Lung (tissue), 12 donors: Measurements from ENCODE around the gene OGA. TPM values are rescaled to one million over a fixed set of nuclear protein-coding genes. Genes with fewer than 3 reads are reported as not detected.

Experiments
- ATAC-seq: fragments of 200-7000 bp; cut with Tn5 transposase; one replicate; pipeline ENCODE4 v1.9.1; 2020; ENCODE audit warnings: moderate number of reproducible peaks; ENCODE audit not compliant: insufficient read depth, low FRiP score
- DNase-seq, 3 donors: peaks; one replicate each; pipeline ENCODE4 v3.0.0-alpha.2; 2013 to 2017
- H3K27ac ChIP-seq, 2 donors: one replicate each; pipeline ENCODE4 v1.5.1; 2013; ENCODE audit warnings: mild to moderate bottlenecking in 2 of 2, moderate library complexity in 2 of 2, control low read depth in 1 of 2, inconsistent platforms in 1 of 2, low read depth in 1 of 2, low read length in 1 of 2
- H3K27me3 ChIP-seq, 3 donors: one replicate each; pipeline ENCODE4 v1.5.1; 2013; ENCODE audit warnings: low read length in 2 of 3; ENCODE audit not compliant: control insufficient read depth in 3 of 3, insufficient read depth in 3 of 3
- H3K36me3 ChIP-seq, 4 donors: one replicate each; pipeline ENCODE4 v1.5.1; 2013; ENCODE audit warnings: low read length in 4 of 4, mild to moderate bottlenecking in 1 of 4, moderate library complexity in 1 of 4; ENCODE audit not compliant: control insufficient read depth in 4 of 4, insufficient read depth in 4 of 4
- H3K4me1 ChIP-seq, 5 donors: one replicate each; pipeline ENCODE4 v1.5.1; 2013; ENCODE audit warnings: low read length in 5 of 5, mild to moderate bottlenecking in 2 of 5, moderate library complexity in 1 of 5; ENCODE audit not compliant: control insufficient read depth in 5 of 5, insufficient read depth in 5 of 5
- H3K4me3 ChIP-seq: one replicate; pipeline ENCODE4 v1.5.1; 2013; ENCODE audit warnings: mild to moderate bottlenecking, control low read depth, moderate library complexity
- H3K9ac ChIP-seq, 2 donors: one replicate each; pipeline ENCODE4 v1.5.1; 2013; ENCODE audit warnings: low read length in 2 of 2, control low read depth in 1 of 2; ENCODE audit not compliant: insufficient read depth in 1 of 2
- H3K9me3 ChIP-seq, 4 donors: one replicate each; pipeline ENCODE4 v1.5.1; 2013; ENCODE audit warnings: low read length in 3 of 4, mild to moderate bottlenecking in 1 of 4, moderate library complexity in 1 of 4; ENCODE audit not compliant: control insufficient read depth in 4 of 4, insufficient read depth in 3 of 4
- WGBS, 2 donors: extraction: QIAGEN DNeasy Blood & Tissue Kit; methylation state at CpG; one replicate each; pipeline ENCODE4 v1.1.7; 2013; 5-methylcytosine and 5-hydroxymethylcytosine counted together
- polyA plus RNA-seq, 2 donors: library from polyadenylated mRNA; stranded (reverse); fragments of 200-250 nt; gene quantifications; one replicate each; pipeline ENCODE4 v1.2.1, GENCODE V29; 2013
- total RNA-seq, 2 donors: library from RNA; depleted of rRNA in 1 of 2; stranded (reverse); fragments of >200 nt in 1 of 2; gene quantifications; one replicate each; pipeline ENCODE4 v1.2.1, GENCODE V29; 2014 to 2021
- TF ChIP-seq, protein P1 (sequence below): IDR thresholded peaks from 2 replicates; pipeline ENCODE4 v1.5.1; 2012; ENCODE audit warnings: mild to moderate bottlenecking; ENCODE audit errors: control extremely low read depth, extremely low read depth
- donor health status: control.
- donor health status: control.
- donor health status: Bipolar disorder and iron deficiency.
- donor health status: healthy.
- donor health status: DM: yes; HTN: yes; CAD: no.

Gene OGA
- total and polyA plus RNA-seq, 4 donors, result 45.7 to 362 (median 69.7) TPM

DNA sequence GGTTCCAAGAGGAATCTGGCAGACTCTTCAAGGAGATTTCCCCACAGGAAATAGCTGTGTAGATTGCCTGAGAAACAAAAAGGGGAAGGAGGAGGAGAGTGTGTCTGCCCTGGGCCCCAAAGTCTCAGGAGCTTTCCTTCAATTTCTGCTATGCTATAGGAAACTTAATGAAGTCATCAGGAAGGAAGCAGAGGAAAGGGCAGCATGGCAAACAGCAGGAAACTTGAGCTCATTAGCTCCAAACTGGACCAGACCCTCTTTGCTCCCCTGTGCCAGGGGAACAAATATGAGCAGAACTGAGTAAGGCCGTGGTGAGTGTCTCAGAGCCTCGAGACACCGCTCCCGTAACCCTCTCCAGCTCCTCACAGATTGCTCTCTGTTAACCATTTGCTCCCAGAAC is 30.2 kb upstream of the OGA start:
- H3K27me3 ChIP-seq, result no peaks in the 10 kb centered on the region
- H3K9ac ChIP-seq, result no peak overlapping the region
- no peak overlapping the region for H3K4me3 ChIP-seq
- 18 to 33% methylated on average over 4 of the region's 4 CpGs for WGBS, 2 donors
- peaks cover 0 to 2% (median 0%) of the 10 kb centered on the region in 4 donors for H3K9me3 ChIP-seq
- H3K36me3 ChIP-seq, result peaks cover 0 to 15% (median 2%) of the 10 kb centered on the region in 4 donors
- ATAC-seq, result peak; percentile 6
- H3K27ac ChIP-seq, result peak overlapping the region in 1 of 2 donors; percentile 75
- DNase-seq, result peak in 1 of 3 donors; percentile 20
- TF ChIP-seq, protein P1, sequence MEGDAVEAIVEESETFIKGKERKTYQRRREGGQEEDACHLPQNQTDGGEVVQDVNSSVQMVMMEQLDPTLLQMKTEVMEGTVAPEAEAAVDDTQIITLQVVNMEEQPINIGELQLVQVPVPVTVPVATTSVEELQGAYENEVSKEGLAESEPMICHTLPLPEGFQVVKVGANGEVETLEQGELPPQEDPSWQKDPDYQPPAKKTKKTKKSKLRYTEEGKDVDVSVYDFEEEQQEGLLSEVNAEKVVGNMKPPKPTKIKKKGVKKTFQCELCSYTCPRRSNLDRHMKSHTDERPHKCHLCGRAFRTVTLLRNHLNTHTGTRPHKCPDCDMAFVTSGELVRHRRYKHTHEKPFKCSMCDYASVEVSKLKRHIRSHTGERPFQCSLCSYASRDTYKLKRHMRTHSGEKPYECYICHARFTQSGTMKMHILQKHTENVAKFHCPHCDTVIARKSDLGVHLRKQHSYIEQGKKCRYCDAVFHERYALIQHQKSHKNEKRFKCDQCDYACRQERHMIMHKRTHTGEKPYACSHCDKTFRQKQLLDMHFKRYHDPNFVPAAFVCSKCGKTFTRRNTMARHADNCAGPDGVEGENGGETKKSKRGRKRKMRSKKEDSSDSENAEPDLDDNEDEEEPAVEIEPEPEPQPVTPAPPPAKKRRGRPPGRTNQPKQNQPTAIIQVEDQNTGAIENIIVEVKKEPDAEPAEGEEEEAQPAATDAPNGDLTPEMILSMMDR, result no peak
- peaks cover 0 to 15% (median 5%) of the 10 kb centered on the region in 5 donors for H3K4me1 ChIP-seq

DNA sequence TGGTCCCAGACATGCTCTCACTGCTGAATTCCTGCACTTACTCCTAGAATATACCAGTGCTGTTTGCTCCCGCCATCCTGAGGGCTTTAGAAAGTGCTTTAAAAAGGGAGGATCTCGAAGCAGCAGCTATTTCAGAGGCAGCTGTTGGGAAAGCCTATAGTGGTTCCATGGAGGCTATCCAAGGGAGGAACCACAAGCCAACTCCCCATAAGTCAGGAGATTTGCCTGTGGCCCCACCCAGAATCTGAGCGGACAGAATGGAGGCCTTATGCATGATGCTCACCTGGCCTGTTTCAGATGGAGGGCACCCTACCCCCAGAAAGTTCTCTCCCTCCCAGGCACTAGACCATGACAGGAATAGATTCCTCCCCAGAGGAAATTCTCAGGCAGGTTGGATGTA is 27.6 kb upstream of the OGA start:
- Histone ChIP-seq H3K9me3 (peaks cover 0 to 2% (median 0%) of the 10 kb centered on the region in 4 donors), H3K27me3 (peaks cover 0 to 2% (median 0%) of the 10 kb centered on the region in 3 donors), H3K36me3 (peaks cover 0 to 15% (median 2%) of the 10 kb centered on the region in 4 donors), H3K9ac (no peak overlapping the region), H3K4me3 (no peak overlapping the region), H3K27ac (no peak overlapping the region), H3K4me1 (peaks cover 0 to 17% (median 3%) of the 10 kb centered on the region in 5 donors)
- TF ChIP-seq, protein P1, result no peak
- ATAC-seq (no peak), DNase-seq (no peak)
- 92 to 96% methylated on average over 3 of the region's 3 CpGs for WGBS, 2 donors

DNA sequence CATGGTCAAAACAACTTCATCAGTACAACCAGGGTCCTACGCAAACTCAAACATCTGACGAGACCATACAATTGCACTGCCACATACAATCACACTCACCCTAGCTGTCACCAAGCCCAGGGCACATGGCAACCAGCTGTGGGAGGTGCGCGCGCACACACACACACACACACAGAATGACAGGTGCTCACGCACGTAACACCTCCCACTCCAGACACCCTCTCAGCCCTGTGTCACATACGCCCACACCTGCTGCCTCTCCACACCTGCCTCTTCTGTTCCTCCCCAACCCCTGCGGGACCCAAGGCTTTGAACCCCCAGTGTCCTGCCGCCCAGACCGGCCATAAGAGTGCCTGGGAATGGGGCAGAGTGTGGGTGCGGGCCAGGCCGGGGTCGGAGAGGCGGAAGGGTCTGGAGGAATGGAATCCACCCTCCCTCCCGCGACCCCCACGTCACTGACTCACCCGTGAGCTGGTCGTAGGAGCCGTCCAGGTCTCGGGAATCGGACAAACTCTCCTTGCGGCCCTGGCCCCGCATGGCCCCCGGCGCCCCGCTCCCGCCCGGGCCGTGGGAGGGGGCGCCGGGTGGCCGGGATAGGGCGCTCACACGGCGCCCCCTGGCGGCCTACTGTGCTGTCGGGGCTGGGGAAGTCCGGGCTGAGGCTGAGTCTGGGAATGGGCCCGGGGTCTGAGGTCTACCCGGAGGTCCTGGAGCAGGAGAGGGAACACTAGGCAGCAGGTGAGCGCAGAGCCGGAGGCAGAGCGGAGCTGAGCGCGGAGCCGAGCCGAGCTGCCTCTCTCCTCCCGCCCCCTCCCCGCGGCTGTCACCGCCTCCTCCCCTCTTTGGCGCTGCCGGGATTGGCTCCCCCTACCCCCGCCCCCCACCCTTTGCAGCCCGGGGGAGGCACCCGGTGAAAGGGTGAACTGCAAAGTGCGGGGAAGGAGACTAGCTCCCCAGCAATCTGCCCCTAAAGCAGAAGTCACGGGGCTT is 25.1 kb upstream of the OGA start, which contains the start of gene KCNIP2:
Gene KCNIP2, minus strand, starts transcription at position 769 of the 990 bp plus-strand sequence. Its CDS starts 232 bp downstream, at position 537.
- Histone ChIP-seq H3K9ac (no peak within 1 kb of the TSS), H3K4me3 (no peak within 1 kb of the TSS), H3K27ac (peak within 1 kb of the TSS in 1 of 2 donors; percentile 74), H3K36me3 (peaks cover 0 to 10% (median 2%) of the 10 kb centered on the region in 4 donors), H3K9me3 (no peaks in the 10 kb centered on the region), H3K27me3 (peaks cover 0 to 2% (median 0%) of the 10 kb centered on the region in 3 donors), H3K4me1 (peaks cover 0 to 14% (median 6%) of the 10 kb centered on the region in 5 donors)
- no peak for DNase-seq
- WGBS, 2 donors, result 35 to 38% methylated on average over 44 to 60 of the region's 60 CpGs
- TF ChIP-seq, protein P1, result no peak
- no peak for ATAC-seq
